Measurements from ENCODE around the gene KLHDC4.

- TF ChIP-seq CTCF (conservative IDR thresholded peaks at IDR 0.05; ENCODE audit: low read depth, low read length): no peak
- TF ChIP-seq POLR2A (IDR thresholded peaks at IDR 0.05; ENCODE audit: low read depth, low read length): no peak
- TF ChIP-seq RAD21 (IDR thresholded peaks at IDR 0.05; ENCODE audit: low read length): no peak
- no peak for TF ChIP-seq RCOR1 (IDR thresholded peaks at IDR 0.05; ENCODE audit: insufficient replicate concordance, low read length)
- no peak for TF ChIP-seq FOS (IDR thresholded peaks at IDR 0.05; ENCODE audit: low read depth, low read length)
- TF ChIP-seq MAZ (IDR thresholded peaks at IDR 0.05; ENCODE audit: borderline replicate concordance, low read depth, low read length): no peak
- TF ChIP-seq ELK1 (IDR thresholded peaks at IDR 0.05; ENCODE audit: borderline replicate concordance, low read depth, low read length): no peak
These were observed 3.2 kb downstream of the KLHDC4 start for GRCh38 chr16:87762620-87763019.

All from IMR-90 (cell line).